ENCODE measurements around the gene THADA.

DNA sequence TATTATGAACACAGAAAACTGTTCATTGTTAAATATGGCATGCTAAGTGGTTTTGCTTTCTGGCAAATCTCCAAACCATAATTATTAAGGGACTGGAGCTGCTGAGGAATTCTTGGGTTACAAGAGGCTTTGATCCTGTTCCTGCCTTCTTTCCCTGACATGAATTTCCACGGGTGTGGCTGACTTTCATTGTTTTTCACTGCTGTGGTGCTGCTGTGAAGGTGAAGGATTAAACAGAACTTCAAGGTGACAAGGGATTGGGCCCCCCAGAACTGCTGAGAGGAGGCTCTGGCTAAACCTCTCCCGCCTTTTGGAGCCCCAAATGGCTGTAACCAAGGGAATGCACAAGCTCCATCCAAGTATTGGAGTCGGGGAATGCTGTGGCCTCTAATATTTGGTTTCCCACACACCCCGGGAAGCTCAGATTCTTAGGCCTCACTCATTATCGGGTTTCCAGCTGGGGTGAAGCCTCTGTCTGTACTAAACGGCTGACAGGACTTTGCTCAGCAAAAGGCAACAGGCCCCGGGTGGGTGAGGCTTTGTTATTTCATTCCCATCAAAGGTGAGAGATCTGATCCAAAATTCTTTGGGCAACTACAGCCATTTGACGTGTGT, 340.4 kb downstream of the THADA start:
- TF ChIP-seq POLR2A (IDR thresholded peaks at IDR 0.05) (no peak), CTCF (IDR thresholded peaks at IDR 0.05) (no peak), POLR2AphosphoS5 (IDR thresholded peaks at IDR 0.05) (no peak)

Data from upper lobe of left lung (tissue), 4 donors.